Adrenal gland (tissue), 12 donors: ENCODE data around the gene SRGAP1. TPM values are rescaled to one million over a fixed set of nuclear protein-coding genes. Genes with fewer than 3 reads are reported as not detected.
"Not testable (repeated sequence)": the region's sequence is repeated elsewhere in the genome, so short reads cannot be mapped to it uniquely, and the experiment has no call there.

Experiments
- DNase-seq, 7 donors: peaks; one replicate each; pipeline ENCODE4 v3.0.0-alpha.2; 2019 to 2020
- H3K27ac ChIP-seq, 5 donors: fragments of 200-600 bp; sonication (generic) in 4 of 5; 1 replicate in 3 of 5; 2 replicates in 2 of 5; pipeline versions ENCODE4 v1.5.1 to v1.8.0; 2016 to 2020; ENCODE audit warnings: mild to moderate bottlenecking in 1 of 5
- H3K27me3 ChIP-seq: fragments of 200-600 bp; 2 replicates; pipeline ENCODE4 v1.8.0; 2021
- H3K36me3 ChIP-seq, 2 donors: fragments of 200-600 bp; replicated peaks in 1 of 2; 1 replicate in 1 of 2; 2 replicates in 1 of 2; pipeline versions ENCODE4 v1.5.1 to v1.8.0; 2018 to 2022
- H3K4me1 ChIP-seq, 2 donors: fragments of 200-600 bp; replicated peaks in 1 of 2; 1 replicate in 1 of 2; 2 replicates in 1 of 2; pipeline versions ENCODE4 v1.5.1 to v1.8.0; 2018 to 2021
- H3K4me3 ChIP-seq, 4 donors: fragments of 200-600 bp; sonication (generic) in 3 of 4; one replicate each; pipeline ENCODE4 v1.5.1; 2016 to 2018
- H3K9me3 ChIP-seq, 3 donors: fragments of 200-600 bp; sonication (generic) in 1 of 3; replicated peaks in 1 of 3; 1 replicate in 2 of 3; 2 replicates in 1 of 3; pipeline versions ENCODE4 v1.5.1 to v1.8.0; 2016 to 2021
- POLR2A ChIP-seq, 2 donors: fragments of 450-650 bp; IDR thresholded peaks; one replicate each; pipeline ENCODE4 v1.6.1; 2017; ENCODE audit warnings: antibody characterized with exemption in 2 of 2, mild to moderate bottlenecking in 2 of 2, moderate library complexity in 1 of 2
- WGBS, 4 donors: extraction: QIAGEN DNeasy Blood & Tissue Kit in 2 of 4; methylation state at CpG; one replicate each; pipeline versions ENCODE4 v1.1.5 to v1.1.7; 2013 to 2017; 5-methylcytosine and 5-hydroxymethylcytosine counted together
- intact Hi-C, 2 donors: fragments of 100-400 bp; cut with DNase I; formaldehyde crosslinking; loops; one replicate each; pipeline versions ENCODE4 v1.14.1 to v1.15.0; 2022 to 2023
- polyA plus RNA-seq, 3 donors: library from polyadenylated mRNA; stranded (reverse); fragments of 200-250 nt in 2 of 3; fragments of 350-450 nt in 1 of 3; fragmentation: Illumina TruSeq in 1 of 3; extraction: RNeasy Lipid Tissue Mini Kit (QIAGEN cat#74804) in 1 of 3; gene quantifications; one replicate each; pipeline ENCODE4 v1.2.3, GENCODE V29; 2013 to 2014
- total RNA-seq, 9 donors: library from RNA; depleted of rRNA in 4 of 9; stranded (reverse); fragments of >200 nt in 4 of 9; fragments of 120-200 nt in 1 of 9; fragmentation: NEBNext Ultra II Directional in 1 of 9; extraction: Animal tissue kit (Norgen Biotek cat#: 25700) in 1 of 9; gene quantifications; one replicate each; pipeline versions ENCODE4 v1.1.0 to v1.2.4, GENCODE V29; 2013 to 2023
- TF ChIP-seq, protein P1 (sequence below), 6 experiments: fragments of 450-650 bp in 4 of 6; fragments of 200-600 bp in 2 of 6; sonication (generic) in 1 of 6; IDR thresholded peaks; 1 replicate in 5 of 6; 2 replicates in 1 of 6; pipeline versions ENCODE4 v1.5.1 to v1.8.0; 2016 to 2021; ENCODE audit warnings: antibody characterized with exemption in 6 of 6, mild to moderate bottlenecking in 2 of 6, moderate library complexity in 1 of 6
- donor health status: healthy with polysubstance abuse.
- donor health status: Bipolar disorder and iron deficiency.
- donor health status: DM: yes; HTN: yes; CAD: no.
- donor health status: DM: no; HTN: no; CAD: no.
- donor health status: DM: no; HTN: no; CAD: no.
- donor health status: DM: yes; HTN: yes; CAD: no.

SRGAP1 gene
- total and polyA plus RNA-seq, 12 donors = 2.4 to 35.6 (median 9.8) TPM

- intact Hi-C loops = loop anchor here (5.0 to 10.0 kb wide), 3 partner anchors 65 to 333 kb away; no protein-coding TSS in a partner anchor
- H3K27me3 ChIP-seq = no peaks in the 10 kb centered on the region
- 90 to 96% (median 93%) methylated on average over 4 of the region's 4 CpGs for WGBS, 4 donors
- no peak overlapping the region for H3K27ac ChIP-seq
- TF ChIP-seq, protein P1, sequence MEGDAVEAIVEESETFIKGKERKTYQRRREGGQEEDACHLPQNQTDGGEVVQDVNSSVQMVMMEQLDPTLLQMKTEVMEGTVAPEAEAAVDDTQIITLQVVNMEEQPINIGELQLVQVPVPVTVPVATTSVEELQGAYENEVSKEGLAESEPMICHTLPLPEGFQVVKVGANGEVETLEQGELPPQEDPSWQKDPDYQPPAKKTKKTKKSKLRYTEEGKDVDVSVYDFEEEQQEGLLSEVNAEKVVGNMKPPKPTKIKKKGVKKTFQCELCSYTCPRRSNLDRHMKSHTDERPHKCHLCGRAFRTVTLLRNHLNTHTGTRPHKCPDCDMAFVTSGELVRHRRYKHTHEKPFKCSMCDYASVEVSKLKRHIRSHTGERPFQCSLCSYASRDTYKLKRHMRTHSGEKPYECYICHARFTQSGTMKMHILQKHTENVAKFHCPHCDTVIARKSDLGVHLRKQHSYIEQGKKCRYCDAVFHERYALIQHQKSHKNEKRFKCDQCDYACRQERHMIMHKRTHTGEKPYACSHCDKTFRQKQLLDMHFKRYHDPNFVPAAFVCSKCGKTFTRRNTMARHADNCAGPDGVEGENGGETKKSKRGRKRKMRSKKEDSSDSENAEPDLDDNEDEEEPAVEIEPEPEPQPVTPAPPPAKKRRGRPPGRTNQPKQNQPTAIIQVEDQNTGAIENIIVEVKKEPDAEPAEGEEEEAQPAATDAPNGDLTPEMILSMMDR (IDR thresholded peaks at IDR 0.05) = no peak
- TF ChIP-seq POLR2A (IDR thresholded peaks at IDR 0.05) = no peak
- DNase-seq = no peak
- H3K9me3 ChIP-seq = no peaks in the 10 kb centered on the region
- H3K4me1 ChIP-seq = peaks cover 3 to 38% of the 10 kb centered on the region in 2 donors
- no peak overlapping the region for H3K4me3 ChIP-seq
- no peaks in the 10 kb centered on the region for H3K36me3 ChIP-seq
Observed at GRCh38 chr12:63849641-63850040, 5.1 kb downstream of the SRGAP1 start.

GRCh38 chr12:63853978-63854377 is 9.5 kb downstream of the SRGAP1 start:
- no peak for TF ChIP-seq POLR2A (IDR thresholded peaks at IDR 0.05)
- TF ChIP-seq, protein P1 (IDR thresholded peaks at IDR 0.05) = no peak
- no peaks in the 10 kb centered on the region for H3K27me3 ChIP-seq
- no peaks in the 10 kb centered on the region for H3K9me3 ChIP-seq
- H3K27ac ChIP-seq = no peak overlapping the region
- H3K4me1 ChIP-seq = peaks cover 6 to 12% of the 10 kb centered on the region in 2 donors
- DNase-seq = no peak
- intact Hi-C loops = no loop called here
- no peak overlapping the region for H3K4me3 ChIP-seq
- no peaks in the 10 kb centered on the region for H3K36me3 ChIP-seq

- H3K27ac ChIP-seq = no peak overlapping the region
- WGBS, 4 donors = 91 to 100% (median 97%) methylated on average over 3 of the region's 3 CpGs
- no peak overlapping the region for H3K4me3 ChIP-seq
- no peaks in the 10 kb centered on the region for H3K27me3 ChIP-seq
- no peaks in the 10 kb centered on the region for H3K9me3 ChIP-seq
- intact Hi-C loops = no loop called here
- no peaks in the 10 kb centered on the region for H3K36me3 ChIP-seq
- TF ChIP-seq, protein P1 (IDR thresholded peaks at IDR 0.05) = no peak
- TF ChIP-seq POLR2A (IDR thresholded peaks at IDR 0.05) = no peak
- DNase-seq = no peak
- peaks cover 0 to 6% of the 10 kb centered on the region in 2 donors for H3K4me1 ChIP-seq
Observed at GRCh38 chr12:63855299-63855698, 10.8 kb downstream of the SRGAP1 start.

DNA sequence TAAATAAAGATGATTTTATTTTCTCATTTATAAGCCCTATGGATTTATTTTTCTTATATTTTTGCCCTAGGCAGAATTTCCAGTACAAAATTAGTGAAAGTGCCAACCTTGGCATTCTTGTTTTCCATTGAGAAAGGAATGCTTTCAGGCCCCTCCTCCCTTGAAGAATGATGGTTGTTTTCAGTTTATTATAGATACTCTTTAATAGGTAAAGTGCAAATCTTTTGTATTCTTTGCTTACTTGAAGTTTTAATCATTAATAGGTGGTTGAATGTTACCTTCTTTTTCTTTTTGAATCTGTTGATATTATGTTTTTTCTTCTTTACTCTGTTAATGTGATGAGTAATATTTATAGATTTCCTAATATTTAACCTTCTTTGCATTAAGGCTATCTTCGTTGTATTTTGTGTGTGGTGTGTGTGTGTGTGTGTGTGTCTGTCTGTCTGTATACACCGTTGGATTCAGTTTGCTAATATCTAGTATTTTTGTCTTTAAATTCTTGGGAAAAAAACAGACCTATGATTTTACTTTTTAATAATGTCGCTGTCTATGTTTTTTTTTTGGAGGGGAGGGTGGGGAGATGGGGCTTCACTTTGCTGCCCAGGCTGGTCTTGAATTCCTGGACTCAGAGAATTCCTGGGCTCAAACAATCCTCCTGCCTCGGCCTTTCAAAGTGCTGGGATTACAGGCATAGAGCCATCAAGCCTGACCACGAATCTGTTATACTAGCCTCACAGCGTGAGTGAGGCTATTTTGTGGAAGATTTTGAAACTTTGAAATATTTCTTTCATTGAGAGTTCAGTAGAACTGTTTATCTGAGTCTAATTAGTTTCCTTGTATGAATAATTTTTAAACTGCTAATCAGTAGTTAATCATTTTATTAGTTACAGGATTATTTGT is 13.5 kb downstream of the SRGAP1 start:
- Histone ChIP-seq H3K27me3 (no peaks in the 10 kb centered on the region), H3K4me1 (peaks cover 16% of the 10 kb centered on the region in 2 donors), H3K27ac (no peak overlapping the region), H3K4me3 (no peak overlapping the region), H3K9me3 (no peaks in the 10 kb centered on the region), H3K36me3 (no peaks in the 10 kb centered on the region)
- no peak for TF ChIP-seq POLR2A (IDR thresholded peaks at IDR 0.05)
- TF ChIP-seq, protein P1 (IDR thresholded peaks at IDR 0.05) = no peak
- intact Hi-C loops = no loop called here
- no peak for DNase-seq
- WGBS, 4 donors = 59 to 82% (median 81%) methylated on average over 6 of the region's 6 CpGs

- H3K36me3 ChIP-seq, H3K9me3 ChIP-seq, DNase-seq, H3K4me3 ChIP-seq, intact Hi-C loops, H3K27me3 ChIP-seq, H3K27ac ChIP-seq: not testable (repeated sequence)
- H3K4me1 ChIP-seq = peaks cover 16% of the 10 kb centered on the region in 2 donors
- 96 to 100% (median 96%) methylated on average over 2 of the region's 2 CpGs for WGBS, 4 donors
Observed at GRCh38 chr12:63859880-63860279, 15.4 kb downstream of the SRGAP1 start.
